Tibial nerve (tissue), 4 donors: ENCODE measurements around the gene USP28.

Experiments used
- EP300 ChIP-seq, 2 donors: sonication (generic); formaldehyde crosslinking; IDR thresholded peaks; one replicate each; pipeline ENCODE4 v1.6.1; 2017; ENCODE audit warnings: antibody characterized with exemption in 2 of 2, mild to moderate bottlenecking in 1 of 2
- POLR2A ChIP-seq, 2 donors: fragments of 450-650 bp; IDR thresholded peaks; one replicate each; pipeline ENCODE4 v1.6.1; 2017; ENCODE audit warnings: antibody characterized with exemption in 2 of 2, mild to moderate bottlenecking in 2 of 2, moderate library complexity in 2 of 2
- TF ChIP-seq, protein P1 (sequence below), 5 experiments: fragments of 200-600 bp in 3 of 5; fragments of 450-650 bp in 2 of 5; sonication (generic) in 3 of 5; IDR thresholded peaks; one replicate each; pipeline ENCODE4 v1.5.1; 2016 to 2019; ENCODE audit warnings: antibody characterized with exemption in 5 of 5, mild to moderate bottlenecking in 3 of 5, moderate library complexity in 2 of 5

- TF ChIP-seq, protein P1, sequence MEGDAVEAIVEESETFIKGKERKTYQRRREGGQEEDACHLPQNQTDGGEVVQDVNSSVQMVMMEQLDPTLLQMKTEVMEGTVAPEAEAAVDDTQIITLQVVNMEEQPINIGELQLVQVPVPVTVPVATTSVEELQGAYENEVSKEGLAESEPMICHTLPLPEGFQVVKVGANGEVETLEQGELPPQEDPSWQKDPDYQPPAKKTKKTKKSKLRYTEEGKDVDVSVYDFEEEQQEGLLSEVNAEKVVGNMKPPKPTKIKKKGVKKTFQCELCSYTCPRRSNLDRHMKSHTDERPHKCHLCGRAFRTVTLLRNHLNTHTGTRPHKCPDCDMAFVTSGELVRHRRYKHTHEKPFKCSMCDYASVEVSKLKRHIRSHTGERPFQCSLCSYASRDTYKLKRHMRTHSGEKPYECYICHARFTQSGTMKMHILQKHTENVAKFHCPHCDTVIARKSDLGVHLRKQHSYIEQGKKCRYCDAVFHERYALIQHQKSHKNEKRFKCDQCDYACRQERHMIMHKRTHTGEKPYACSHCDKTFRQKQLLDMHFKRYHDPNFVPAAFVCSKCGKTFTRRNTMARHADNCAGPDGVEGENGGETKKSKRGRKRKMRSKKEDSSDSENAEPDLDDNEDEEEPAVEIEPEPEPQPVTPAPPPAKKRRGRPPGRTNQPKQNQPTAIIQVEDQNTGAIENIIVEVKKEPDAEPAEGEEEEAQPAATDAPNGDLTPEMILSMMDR (IDR thresholded peaks at IDR 0.05), result no peak
- TF ChIP-seq POLR2A (IDR thresholded peaks at IDR 0.05) (no peak), EP300 (IDR thresholded peaks at IDR 0.05) (no peak)
Measured at GRCh38 chr11:113923572-113923971, 48.2 kb upstream of the USP28 start.
